BJ (cell line): ENCODE measurements around the gene OR2S2. TPM values are rescaled to one million over a fixed set of nuclear protein-coding genes. Genes with fewer than 3 reads are reported as not detected.
A peak's percentile ranks its signal among the peaks of the same experiment; 100 is the strongest.
"Not testable (repeated sequence)": the region's sequence is repeated elsewhere in the genome, so short reads cannot be mapped to it uniquely, and the experiment has no call there.

ENCODE experiments used
- CTCF ChIA-PET: fragments of 350-600 bp; formaldehyde crosslinking; extraction: SDS; loops from one replicate; lab custom pipeline; 2021; ENCODE audit warnings: antibody characterized with exemption, inconsistent platforms; lab: Yijun Ruan, JAX
- POLR2A ChIA-PET: fragments of 300-600 bp; sonication (Branson Sonifier 250); formaldehyde crosslinking; extraction: SDS; loops from one replicate; lab custom pipeline; 2021; ENCODE audit warnings: antibody characterized with exemption; lab: Charles Lee
- DNase-seq: peaks from one replicate; pipeline ENCODE4 v3.0.0-alpha.2; 2011; ENCODE audit warnings: low read depth
- H3K27me3 ChIP-seq: 2 replicates; pipeline ENCODE4 v1.6.0; 2011; ENCODE audit warnings: low read length; ENCODE audit not compliant: control insufficient read depth, insufficient read depth
- H3K36me3 ChIP-seq: 2 replicates; pipeline ENCODE4 v1.5.1; 2011; ENCODE audit warnings: low read length; ENCODE audit not compliant: control insufficient read depth, insufficient read depth
- H3K4me3 ChIP-seq: 2 replicates; pipeline ENCODE4 v1.5.1; 2011; ENCODE audit warnings: low read depth, mild to moderate bottlenecking, control low read depth, low read length
- CTCF ChIP-seq: IDR thresholded peaks from 2 replicates; pipeline ENCODE4 v1.5.1; 2011; ENCODE audit warnings: low read depth, mild to moderate bottlenecking, control low read depth, inconsistent platforms, low read length, moderate library complexity; ENCODE audit not compliant: insufficient read depth
- polyA plus RNA-seq: library from polyadenylated mRNA; depleted of rRNA; stranded (reverse); fragments of >200 nt; gene quantifications from 2 replicates; pipeline ENCODE4 v1.2.3, GENCODE V29; 2011

The OR2S2 gene
- polyA plus RNA-seq, 1 experiment, result 0.53 TPM

DNA sequence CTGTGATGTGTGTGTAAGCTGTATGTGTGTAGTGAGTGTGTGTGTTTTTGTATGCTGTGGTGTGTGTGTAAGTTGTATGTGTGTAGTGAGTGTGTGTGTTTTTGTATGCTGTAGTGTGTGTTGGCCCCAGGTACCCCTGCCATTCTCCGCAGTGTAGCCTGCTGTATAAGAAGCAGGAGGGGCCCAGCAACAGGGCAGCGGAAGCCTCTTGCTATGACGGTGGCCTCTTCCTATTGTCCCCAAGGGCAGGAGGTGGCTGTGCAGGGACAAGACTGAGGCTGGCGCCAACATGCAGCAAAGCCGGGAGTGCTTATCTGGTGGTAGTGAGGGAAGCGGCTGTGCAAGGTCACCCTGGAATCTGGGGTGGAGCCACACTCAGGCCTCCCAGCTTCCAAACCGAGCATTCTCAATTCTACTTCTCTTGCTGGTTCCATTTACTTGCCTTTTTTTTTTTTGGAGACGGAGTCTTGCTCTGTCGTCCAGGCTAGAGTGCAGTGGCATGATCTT, 43.6 kb downstream of the OR2S2 start:
- no peak for DNase-seq
- ChIA-PET POLR2A (no interaction called here), CTCF (no interaction called here)
- H3K4me3 ChIP-seq, result no peak overlapping the region
- no peaks in the 10 kb centered on the region for H3K27me3 ChIP-seq
- TF ChIP-seq CTCF, result no peak
- no peaks in the 10 kb centered on the region for H3K36me3 ChIP-seq

GRCh38 chr9:35913429-35913828, 44.5 kb downstream of the OR2S2 start:
- H3K4me3 ChIP-seq, H3K27me3 ChIP-seq, POLR2A ChIA-PET, DNase-seq, H3K36me3 ChIP-seq: not testable (repeated sequence)
- CTCF ChIA-PET, result interaction anchor here (0.8 to 1.0 kb wide), 2 partner anchors 10 kb away, joined by 3 read pairs; no protein-coding TSS in a partner anchor

DNA sequence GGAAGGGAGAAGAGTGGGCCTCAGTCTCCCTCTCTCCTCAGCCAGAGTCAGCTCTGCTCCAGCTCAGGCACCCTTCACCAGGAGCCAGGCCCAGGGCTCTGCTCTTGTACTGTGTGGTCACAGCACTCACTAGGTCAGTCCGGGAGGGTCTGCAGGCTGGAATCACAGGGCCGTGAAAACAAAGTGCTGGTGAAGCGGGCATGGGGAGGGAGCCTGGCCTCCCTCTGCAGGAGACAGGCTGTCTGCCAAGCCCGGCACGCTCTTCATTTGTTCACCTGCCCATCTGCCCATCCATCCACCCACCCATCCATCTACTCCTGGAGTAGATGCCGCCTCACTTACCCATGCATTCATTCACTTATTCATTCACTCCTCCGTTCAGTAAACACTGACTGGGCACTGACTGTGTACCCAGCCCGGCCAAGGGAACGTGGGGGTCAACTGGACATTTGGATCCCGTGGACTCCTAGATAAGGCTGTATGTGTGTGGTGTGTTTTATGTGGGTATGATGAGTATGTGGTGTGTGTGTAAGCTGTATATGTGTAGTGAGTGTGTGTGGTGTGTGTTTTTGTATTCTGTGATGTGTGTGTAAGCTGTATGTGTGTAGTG, 45.1 kb downstream of the OR2S2 start:
- CTCF ChIA-PET, result interaction anchor here (0.8 to 3.7 kb wide), 5 partner anchors 10 to 33 kb away, joined by 3 to 22 read pairs (median 4); no protein-coding TSS in a partner anchor
- H3K27me3 ChIP-seq, result no peaks in the 10 kb centered on the region
- no peak overlapping the region for H3K4me3 ChIP-seq
- no peak for DNase-seq
- no peak for TF ChIP-seq CTCF
- POLR2A ChIA-PET, result no interaction called here
- no peaks in the 10 kb centered on the region for H3K36me3 ChIP-seq

DNA sequence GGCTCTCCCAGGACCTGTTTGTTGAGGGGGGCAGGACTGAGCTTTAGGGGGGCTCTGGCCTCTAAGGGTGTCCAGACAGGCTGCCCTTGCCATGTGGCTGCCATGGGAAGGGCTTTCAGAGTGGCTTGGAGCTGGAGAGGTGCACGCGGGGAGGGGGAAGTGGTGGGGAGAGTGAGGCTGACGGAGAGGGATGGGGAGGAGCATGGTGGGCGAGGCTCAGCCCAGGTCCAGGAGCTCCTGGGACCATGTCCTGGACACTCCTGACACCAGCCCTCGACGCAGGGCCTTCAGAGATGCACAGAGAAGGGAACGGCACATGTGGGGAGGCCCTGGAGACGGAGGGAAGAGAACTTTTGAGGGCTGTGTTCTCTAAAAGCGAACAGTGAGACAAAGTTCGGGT, 46.3 kb downstream of the OR2S2 start:
- TF ChIP-seq CTCF, result no peak
- ChIA-PET CTCF (interaction anchor here (1.0 to 3.7 kb wide), 10 partner anchors 9 to 100 kb away, joined by 3 to 22 read pairs (median 4); partner anchors contain the start of gene SPAG8), POLR2A (interaction anchor here (0.5 to 1.2 kb wide), 2 partner anchors 12 to 672 kb away, joined by 3 read pairs; no protein-coding TSS in a partner anchor)
- Histone ChIP-seq H3K36me3 (no peaks in the 10 kb centered on the region), H3K27me3 (no peaks in the 10 kb centered on the region), H3K4me3 (no peak overlapping the region)
- no peak for DNase-seq

DNA sequence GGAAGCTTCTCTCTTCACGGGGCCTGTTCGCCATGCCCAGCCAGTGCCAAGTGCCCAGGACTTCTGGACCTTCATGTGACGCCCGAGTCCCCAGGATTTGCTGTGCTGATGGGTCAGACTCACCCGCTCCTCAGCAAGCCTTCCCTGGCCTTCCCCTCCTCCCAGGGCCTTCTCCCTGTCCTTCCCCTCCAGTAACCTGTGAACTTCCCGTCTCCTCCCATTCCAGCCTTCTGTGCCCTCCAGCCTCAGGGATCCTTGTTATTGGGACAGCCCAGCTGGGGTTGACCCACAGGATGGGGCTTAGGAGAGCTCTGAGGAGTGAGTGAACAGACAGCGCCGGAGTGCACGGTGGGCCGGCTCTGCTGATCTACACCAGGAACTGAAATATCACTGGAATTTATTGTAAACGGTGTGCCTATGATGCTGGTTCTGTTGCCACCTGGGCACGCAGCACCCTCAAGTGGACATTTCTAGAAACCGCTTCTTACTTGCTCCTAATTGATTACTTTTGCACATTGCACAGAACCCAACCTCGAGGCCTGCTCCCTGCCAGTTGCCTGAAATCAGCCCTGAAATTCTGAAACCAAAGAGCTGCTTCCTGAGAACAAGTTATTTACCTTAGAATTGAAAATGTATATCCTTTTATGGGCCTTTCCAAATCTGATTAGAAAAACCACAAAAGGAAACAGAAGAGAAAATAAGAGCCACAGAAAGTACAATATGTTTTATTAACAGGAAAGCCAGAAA, 47.2 kb downstream of the OR2S2 start:
- no peaks in the 10 kb centered on the region for H3K36me3 ChIP-seq
- H3K4me3 ChIP-seq, result no peak overlapping the region
- peak; percentile 64 for TF ChIP-seq CTCF
- ChIA-PET POLR2A (interaction anchor here (1.2 kb wide), 1 partner anchor 13 kb away, joined by 3 read pairs; no protein-coding TSS in a partner anchor), CTCF (interaction anchor here (0.9 to 3.7 kb wide), 11 partner anchors 8 to 120 kb away, joined by 3 to 22 read pairs (median 3); partner anchors contain the start of gene SPAG8)
- DNase-seq, result no peak
- H3K27me3 ChIP-seq, result no peaks in the 10 kb centered on the region
